GM18951 (cell line): Measurements from ENCODE around the gene AKAP5.

Source experiments
- POLR2A ChIP-seq: IDR thresholded peaks from 4 replicates; pipeline ENCODE4 v1.6.1; 2011; ENCODE audit warnings: mild to moderate bottlenecking; ENCODE audit not compliant: insufficient read length, insufficient read depth; ENCODE audit errors: extremely low read depth
- in situ Hi-C: fragments of 300-500 bp; cut with MboI; formaldehyde crosslinking; loops from one replicate; pipeline ENCODE4 v1.12.0; 2022; ENCODE audit warnings: low sequenced_read_pairs, mixed read lengths, inconsistent platforms; ENCODE audit not compliant: unreplicated experiment

The AKAP5 gene

DNA sequence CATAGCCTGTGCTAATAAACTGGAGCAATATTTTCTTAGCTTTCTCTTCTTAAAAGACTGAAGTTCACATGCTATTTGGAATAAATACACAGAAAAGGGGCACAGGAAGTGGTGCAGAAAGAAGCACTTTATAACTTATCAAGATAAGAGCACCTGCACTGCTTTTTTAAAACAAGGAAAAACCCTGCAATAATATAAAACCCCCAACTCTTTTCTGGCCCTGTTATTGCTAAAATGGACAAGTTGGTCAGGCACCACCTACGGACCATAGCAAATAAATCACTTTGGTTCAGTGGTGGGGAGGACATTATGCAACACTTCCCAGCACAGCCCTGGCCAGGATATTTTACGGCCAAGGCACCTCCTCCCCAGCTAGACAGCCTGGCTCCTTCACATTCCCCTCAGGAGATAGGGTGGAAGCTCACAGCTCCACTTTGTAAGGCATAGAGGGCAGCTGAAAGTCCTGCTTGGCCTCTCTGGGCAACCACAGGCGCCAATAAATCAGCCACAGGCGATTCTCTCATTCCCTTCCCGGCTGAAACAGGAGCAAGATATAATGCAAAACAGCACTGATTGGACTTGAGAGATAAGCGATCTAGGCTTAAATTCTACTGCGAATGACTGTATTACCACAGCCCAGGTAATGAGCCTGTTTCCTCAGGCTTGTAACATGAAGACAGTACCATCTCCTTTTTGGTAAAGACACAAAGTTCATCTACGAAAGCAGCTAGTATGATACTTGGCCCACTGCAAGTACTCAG lies 36.3 kb downstream of the AKAP5 start:
- in situ Hi-C loops: no loop called here
- no peak for TF ChIP-seq POLR2A

DNA sequence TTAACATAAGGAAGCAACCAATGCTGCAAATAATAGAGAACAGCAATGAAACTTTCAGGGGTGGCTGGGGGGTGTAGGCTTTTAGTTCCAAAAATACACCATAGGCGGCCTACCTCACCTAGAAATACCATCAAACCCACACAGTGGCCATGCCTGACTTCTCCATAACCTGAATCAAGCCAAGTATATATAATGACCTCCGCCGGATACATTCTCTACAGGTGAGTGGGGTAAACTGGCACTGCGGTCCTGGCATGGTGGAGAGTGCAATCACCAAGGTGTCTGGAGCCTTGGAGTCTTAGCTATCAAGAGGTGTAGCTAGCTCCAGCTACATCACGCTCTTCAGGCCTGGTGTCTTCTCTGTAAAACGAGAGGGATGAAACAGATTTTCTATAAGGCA lies 37.2 kb downstream of the AKAP5 start:
- in situ Hi-C loops: no loop called here
- peak; percentile 28 for TF ChIP-seq POLR2A

DNA sequence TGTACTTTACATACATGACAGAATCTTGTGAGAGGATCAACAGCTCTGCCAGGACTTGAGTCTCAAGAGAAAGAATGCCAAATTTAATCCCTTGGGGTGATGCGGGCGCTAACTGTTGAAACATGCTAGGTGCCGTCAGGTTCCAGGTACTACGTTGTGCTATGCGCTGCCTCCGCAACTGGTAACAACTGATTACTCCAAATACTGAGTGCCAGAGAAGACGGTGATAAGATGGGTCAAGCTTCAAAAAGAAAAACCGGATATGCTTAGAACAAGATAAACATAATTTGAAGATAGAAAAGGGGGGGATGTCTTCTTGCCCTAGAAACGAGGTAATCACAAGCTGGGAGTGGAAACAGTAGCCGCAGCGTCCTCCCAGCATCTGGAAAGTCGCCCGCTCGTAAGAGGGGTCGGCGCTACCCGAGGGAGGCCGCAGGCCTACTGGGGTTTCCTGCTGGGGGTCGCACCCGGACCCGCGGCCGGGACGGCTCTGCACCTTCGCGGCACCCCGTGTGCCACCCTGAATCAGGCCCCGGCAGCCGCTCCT lies 37.7 kb downstream of the AKAP5 start:
- no peak for TF ChIP-seq POLR2A
- in situ Hi-C loops: no loop called here

DNA sequence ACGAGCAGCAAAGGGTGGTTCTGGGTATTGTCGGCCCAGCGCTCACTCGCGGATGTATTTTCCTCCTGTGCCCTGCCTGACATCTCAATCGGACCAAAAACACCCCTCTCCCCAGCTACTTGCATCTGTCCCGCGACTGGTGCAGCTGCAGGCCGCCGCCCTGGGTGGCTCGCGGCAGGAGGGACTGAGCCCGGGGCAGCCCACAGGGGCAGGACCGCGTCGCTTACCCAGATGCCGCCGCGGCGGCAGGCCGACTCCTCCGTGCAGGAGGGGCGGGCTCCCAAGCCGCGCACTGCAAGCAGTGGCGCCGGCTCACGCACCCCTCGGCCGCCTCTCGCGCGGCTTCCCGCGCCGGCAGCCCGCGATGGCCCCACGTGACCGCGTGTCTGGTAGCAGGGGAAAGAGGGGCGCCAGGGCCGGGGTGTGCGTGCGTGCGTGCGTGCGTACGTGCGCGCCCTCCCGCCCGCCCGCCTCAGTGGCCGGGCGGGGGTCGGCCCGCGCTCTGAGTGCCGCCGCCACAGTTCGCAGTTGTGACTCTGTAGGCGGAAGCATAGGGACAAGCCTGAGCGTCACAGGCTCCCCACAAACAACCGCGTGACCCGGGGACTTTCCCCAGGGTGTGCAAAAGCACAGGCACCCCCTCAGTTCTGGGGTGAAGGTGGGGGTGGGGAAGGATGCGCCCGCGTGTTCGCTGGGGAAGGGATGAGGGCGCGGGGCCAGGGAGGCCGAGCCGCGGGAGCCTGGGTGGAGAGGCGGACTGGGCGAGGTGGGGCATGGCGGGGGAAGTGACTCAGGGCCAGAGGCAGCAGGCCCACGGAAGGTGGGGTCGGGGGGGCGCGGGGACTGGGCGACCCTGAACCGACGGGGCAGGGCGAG lies 38.4 kb downstream of the AKAP5 start, which contains the start of gene ZBTB25:
Gene ZBTB25, minus strand, starts transcription at position 405 of the 876 bp plus-strand sequence. CDS start 13,305 bp downstream, outside the sequence.
- in situ Hi-C loops: no loop called here
- TF ChIP-seq POLR2A: peak; percentile 66

DNA sequence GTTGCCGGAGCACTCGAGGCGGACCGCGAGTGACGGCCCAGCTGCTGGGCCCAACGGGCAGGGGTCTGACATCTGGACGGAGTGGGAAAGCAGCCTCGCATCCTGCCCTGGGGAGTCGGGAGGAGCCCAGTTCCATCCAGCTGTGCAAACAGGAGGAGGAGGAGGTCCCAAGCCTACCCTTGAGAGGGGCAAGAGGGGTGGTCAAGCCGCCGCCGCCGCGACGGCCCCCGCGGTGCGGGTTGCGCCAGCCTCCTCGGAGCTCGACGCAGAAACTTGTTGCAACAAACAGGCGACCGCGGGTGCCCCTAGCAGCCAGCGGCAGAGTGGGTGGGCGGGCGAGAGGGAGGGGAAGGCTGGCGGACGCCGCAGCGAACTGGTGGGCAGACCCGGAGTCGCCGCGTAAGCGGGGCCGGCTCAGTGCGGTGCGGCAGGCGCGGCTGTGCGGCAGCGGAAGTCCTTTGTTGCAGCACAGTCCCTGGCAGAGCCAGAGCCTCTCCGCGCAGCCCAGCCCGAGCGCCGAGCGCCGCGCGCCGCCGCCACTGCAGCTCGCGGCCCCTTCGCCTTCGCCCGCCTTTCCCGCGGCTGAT lies 39.1 kb downstream of the AKAP5 start, which contains the start of gene ZBTB1:
Gene ZBTB1, plus strand, starts transcription at position 461 of the 587 bp plus-strand sequence. CDS start 16,735 bp downstream, outside the sequence.
- in situ Hi-C loops: no loop called here
- peak; percentile 84 for TF ChIP-seq POLR2A

DNA sequence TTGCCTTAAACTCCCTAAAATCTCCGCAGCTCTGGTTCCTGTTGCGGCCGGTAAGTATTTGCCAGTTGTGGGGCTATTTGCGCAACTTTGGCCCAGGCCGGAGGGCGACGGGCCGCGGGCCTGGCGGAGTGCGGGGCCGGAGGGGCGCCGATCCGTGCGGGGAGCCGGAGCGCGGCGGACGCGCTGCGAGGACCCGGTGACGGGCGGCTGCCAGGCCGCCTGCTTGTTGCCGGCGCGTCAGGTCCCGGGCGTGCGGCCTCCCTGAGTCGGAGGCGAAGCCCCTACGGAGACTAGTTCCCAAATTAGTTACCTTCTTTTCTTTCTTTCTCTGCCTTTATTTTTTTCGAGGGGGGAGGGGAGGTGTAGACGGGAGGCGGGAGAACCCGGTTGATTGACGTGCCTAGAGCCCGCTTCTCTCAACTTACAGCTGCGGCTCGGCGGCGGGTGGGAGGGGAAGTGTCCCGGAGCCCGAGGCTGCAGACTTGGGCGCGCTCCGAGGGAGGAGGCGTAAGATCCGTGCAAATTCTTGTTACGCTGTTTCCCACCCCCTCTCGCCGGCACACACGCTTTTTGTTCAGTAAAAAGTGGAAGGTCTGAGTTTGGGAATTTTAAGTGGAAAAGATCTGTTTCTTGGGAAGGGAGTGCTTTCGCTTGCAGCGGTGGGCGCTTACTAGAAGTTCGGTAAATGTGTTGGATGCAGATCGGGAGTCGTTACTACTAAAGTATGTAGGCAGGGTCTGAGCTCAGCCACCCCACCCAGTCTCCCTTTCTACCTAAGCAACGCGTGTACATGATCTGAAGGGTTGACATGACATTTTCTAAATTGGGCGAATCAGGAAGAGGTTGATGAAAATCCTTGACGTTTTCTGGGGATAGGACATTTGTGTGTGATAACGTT lies 39.8 kb downstream of the AKAP5 start:
- peak; percentile 50 for TF ChIP-seq POLR2A
- in situ Hi-C loops: no loop called here

DNA sequence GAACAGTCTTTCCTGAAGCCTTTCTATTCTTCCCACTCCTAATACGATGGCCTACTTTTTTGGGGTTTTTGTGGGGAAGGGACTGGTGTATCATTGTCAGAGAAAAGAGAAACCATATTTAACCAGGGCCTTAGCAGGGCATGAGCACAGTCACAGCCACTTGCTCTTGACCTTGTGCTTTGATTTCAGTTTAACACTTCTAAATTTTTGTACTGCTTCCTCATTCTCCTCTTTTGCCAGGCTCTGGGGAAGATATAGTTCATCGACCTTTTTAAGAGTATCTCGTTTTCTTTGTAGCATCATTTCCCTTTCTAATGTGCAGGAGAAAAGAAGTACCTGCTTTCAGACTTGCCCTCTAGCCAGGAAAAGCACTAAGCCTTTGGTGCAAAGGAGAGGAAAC lies 41.4 kb downstream of the AKAP5 start:
- no peak for TF ChIP-seq POLR2A
- in situ Hi-C loops: no loop called here

DNA sequence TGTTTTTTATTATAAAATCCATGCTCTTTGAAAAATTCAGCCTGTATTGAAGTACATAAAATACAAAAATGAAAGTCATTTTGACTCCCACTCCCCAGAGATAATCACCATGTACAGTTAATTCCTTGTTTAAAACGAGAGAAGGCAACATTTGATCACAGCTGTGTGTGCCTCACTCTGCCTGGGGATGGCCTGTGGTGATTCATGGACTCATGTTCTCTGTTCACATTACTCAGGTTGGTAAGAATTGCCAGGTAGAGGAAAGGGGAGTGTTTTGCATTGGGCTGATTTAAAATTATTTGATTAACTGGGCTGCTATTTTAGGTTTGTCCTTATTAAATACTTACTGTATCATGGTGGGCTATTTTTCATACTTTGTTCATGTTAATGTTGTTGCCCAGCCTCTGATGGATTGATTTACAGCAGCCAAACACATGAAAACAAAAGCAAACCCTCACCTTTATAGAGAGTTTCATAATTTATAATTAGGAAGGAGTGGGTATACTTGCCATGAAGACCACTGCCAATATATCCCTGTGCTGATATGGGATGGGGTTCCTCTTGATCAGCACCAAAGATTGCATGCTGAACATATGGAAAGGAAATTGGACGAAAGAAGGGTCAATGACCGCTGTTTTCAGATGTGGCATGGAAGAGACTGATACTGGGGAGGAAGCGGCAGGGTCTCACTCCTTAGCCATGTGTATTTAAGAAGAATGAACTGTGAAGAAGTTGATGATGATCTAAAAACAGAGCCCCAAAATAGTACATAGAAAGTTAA lies 42.3 kb downstream of the AKAP5 start:
- no peak for TF ChIP-seq POLR2A
- in situ Hi-C loops: no loop called here

DNA sequence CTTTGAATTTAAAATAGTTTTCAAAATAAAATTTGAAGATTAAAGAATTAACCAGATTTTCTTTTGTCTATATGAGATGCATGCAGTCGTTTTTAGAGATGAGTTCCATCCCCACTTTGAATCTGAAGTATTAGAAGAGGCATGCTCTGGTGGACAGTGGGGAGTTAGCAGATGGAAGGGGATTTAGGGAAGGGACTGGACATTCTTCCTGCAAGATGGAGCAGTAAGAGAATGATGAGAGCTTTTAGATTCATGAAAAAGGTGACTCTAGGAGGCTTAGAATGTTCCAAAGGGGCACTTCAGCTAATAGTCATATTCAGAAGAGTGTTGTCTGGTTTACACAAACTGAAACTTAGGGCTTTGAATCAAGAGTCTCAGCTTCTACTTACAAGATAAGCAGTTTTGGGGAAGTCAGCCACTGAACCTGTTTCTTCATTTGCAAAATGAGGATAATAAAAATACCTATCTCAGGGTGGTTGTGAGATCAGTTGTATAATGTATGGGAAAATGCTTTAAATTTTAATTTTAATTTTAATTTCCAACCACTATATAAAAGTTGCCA lies 43.0 kb downstream of the AKAP5 start:
- TF ChIP-seq POLR2A: no peak
- in situ Hi-C loops: no loop called here

DNA sequence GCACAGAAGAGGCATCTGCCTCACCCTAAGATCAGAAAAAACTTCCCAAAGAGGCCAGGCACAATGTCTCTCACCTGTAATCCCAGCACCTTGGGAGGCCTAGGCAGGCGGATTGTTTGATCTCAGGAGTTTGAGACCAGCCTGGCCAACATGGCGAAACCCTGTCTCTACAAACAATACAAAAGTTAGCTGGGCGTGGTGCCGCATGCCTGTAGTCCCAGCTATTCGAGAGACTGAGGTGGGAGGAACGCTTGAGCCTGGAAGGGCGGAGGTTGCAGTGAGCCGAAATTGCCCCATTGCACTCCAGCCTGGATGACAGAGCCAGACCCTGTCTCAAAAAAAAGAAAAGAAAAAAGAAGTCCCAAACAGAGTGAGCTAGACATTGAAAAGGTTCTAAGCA lies 43.7 kb downstream of the AKAP5 start:
- TF ChIP-seq POLR2A: no peak
- in situ Hi-C loops: no loop called here

DNA sequence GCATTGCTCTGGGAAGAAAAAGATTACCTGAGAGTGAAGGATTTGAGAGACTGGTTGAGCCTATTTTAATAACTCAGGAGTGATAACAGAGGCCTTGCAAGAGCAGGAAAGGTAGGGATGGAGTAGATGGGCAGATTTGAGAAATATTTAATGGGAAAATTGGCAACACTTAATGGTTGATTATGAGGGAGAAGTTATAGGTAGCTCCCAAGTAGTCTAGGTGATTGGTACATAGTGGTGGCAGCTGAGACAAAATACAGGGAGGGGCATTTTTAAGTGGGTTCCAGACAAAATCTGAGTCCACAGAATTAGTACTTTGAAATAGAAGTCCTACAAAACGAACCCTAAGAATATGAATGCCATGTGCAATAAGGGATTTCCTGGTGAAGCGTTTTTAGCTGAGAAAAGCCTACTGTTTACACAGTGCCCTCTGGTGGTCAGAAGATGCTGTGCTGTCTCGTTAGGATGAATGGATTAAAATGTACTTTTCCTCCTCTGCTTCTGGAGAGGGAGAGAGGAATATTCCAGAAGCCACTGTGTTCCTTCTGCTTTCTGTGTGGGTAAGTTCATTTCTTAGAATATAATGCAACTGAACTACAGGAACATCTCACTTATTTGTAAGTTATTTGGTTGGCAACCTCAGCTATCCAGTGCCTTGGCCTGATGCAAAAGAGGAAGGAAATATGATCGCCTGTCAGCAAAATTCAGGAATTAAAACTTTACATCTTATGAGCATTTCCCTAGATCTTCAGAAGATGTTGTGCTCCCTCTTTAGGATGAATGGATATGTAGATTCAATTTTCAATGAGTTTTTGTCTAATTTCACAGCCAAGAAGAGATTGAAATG lies 45.7 kb downstream of the AKAP5 start:
- no peak for TF ChIP-seq POLR2A
- in situ Hi-C loops: no loop called here

DNA sequence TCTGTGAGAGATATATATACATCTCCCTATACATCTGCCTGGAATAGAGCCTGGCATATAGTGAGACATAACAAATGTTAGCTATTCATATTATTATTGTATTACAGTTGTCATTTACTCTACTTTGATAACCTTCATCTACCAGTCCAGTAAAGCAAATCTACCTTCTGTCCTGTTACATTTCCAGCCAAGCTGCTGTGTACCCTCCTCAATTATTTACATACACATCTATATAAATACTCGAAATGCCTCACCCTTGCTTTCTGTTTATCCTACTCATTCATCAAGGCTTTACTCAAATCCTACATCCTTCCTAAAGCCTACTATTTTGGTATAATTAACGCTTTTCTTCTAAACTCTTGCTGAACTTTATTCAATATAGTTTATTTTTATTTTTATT lies 48.0 kb downstream of the AKAP5 start:
- TF ChIP-seq POLR2A: no peak

More for the DNA sequence above, 48.0 kb downstream of the AKAP5 start:
- in situ Hi-C loops: no loop called here
